ENCODE results near the gene NT5DC3. TPM values are rescaled to one million over a fixed set of nuclear protein-coding genes. Genes with fewer than 3 reads are reported as not detected.
A peak's percentile ranks its signal among the peaks of the same experiment; 100 is the strongest.

Gene NT5DC3
- total RNA-seq, 3 donors from 2014 or later: 3.8 to 19.9 (median 12.5) TPM

GRCh38 chr12:103879048-103879692, 38.1 kb upstream of the NT5DC3 start:
- intact Hi-C loops (cut with DNase I; ENCODE audit: low total_unique reads): no loop called here
- TF ChIP-seq CTCF (IDR thresholded peaks at IDR 0.05) (no peak), POLR2A (IDR thresholded peaks at IDR 0.05) (no peak), POLR2AphosphoS5 (IDR thresholded peaks at IDR 0.05) (no peak)
- H3K27ac ChIP-seq: no peak overlapping the region
- H3K36me3 ChIP-seq: no peaks in the 10 kb centered on the region
- H3K27me3 ChIP-seq: no peaks in the 10 kb centered on the region
- H3K4me3 ChIP-seq: no peak overlapping the region
- no peak for DNase-seq (ENCODE audit: low spot score in 2 of 2)
- no peaks in the 10 kb centered on the region for H3K4me1 ChIP-seq
- H3K9me3 ChIP-seq: no peaks in the 10 kb centered on the region

- intact Hi-C loops (cut with DNase I; ENCODE audit: low total_unique reads): loop anchor here (2.0 kb wide), 1 partner anchor 43 kb away; no protein-coding TSS in a partner anchor
- Histone ChIP-seq H3K27me3 (no peaks in the 10 kb centered on the region), H3K27ac (no peak overlapping the region), H3K4me3 (no peak overlapping the region), H3K36me3 (no peaks in the 10 kb centered on the region), H3K4me1 (no peaks in the 10 kb centered on the region), H3K9me3 (no peaks in the 10 kb centered on the region)
- TF ChIP-seq POLR2A (IDR thresholded peaks at IDR 0.05) (no peak), CTCF (IDR thresholded peaks at IDR 0.05) (peak; percentile 60 to 67 (median 66))
- DNase-seq (ENCODE audit: low spot score in 2 of 2): peak in 1 of 2 donors; percentile 53
These were observed 37.0 kb upstream of the NT5DC3 start for GRCh38 chr12:103877934-103878510.

- Histone ChIP-seq H3K4me1 (no peaks in the 10 kb centered on the region), H3K27ac (no peak overlapping the region), H3K9me3 (no peaks in the 10 kb centered on the region), H3K27me3 (no peaks in the 10 kb centered on the region), H3K4me3 (no peak overlapping the region), H3K36me3 (no peaks in the 10 kb centered on the region)
- DNase-seq (ENCODE audit: low spot score in 2 of 2): no peak
- TF ChIP-seq POLR2A (IDR thresholded peaks at IDR 0.05) (no peak), CTCF (IDR thresholded peaks at IDR 0.05) (no peak), POLR2AphosphoS5 (IDR thresholded peaks at IDR 0.05) (no peak)
- intact Hi-C loops (cut with DNase I; ENCODE audit: low total_unique reads): loop anchor here (2.0 kb wide), 1 partner anchor 44 kb away; no protein-coding TSS in a partner anchor
These were observed 36.3 kb upstream of the NT5DC3 start for GRCh38 chr12:103877288-103877687.

- Histone ChIP-seq H3K9me3 (no peaks in the 10 kb centered on the region), H3K27me3 (no peaks in the 10 kb centered on the region), H3K36me3 (no peaks in the 10 kb centered on the region), H3K4me1 (no peaks in the 10 kb centered on the region), H3K27ac (no peak overlapping the region), H3K4me3 (no peak overlapping the region)
- intact Hi-C loops (cut with DNase I; ENCODE audit: low total_unique reads): loop anchor here (2.0 kb wide), 1 partner anchor 45 kb away; no protein-coding TSS in a partner anchor
- DNase-seq (ENCODE audit: low spot score in 2 of 2): no peak
- TF ChIP-seq CTCF (IDR thresholded peaks at IDR 0.05) (no peak), POLR2AphosphoS5 (IDR thresholded peaks at IDR 0.05) (no peak), POLR2A (IDR thresholded peaks at IDR 0.05) (no peak)
These were observed 34.6 kb upstream of the NT5DC3 start for GRCh38 chr12:103875666-103876065.

GRCh38 chr12:103868215-103868614, 27.2 kb upstream of the NT5DC3 start:
- no peak overlapping the region for H3K4me3 ChIP-seq
- intact Hi-C loops (cut with DNase I; ENCODE audit: low total_unique reads): no loop called here
- no peaks in the 10 kb centered on the region for H3K9me3 ChIP-seq
- no peaks in the 10 kb centered on the region for H3K4me1 ChIP-seq
- DNase-seq (ENCODE audit: low spot score in 2 of 2): no peak
- H3K36me3 ChIP-seq: no peaks in the 10 kb centered on the region
- no peaks in the 10 kb centered on the region for H3K27me3 ChIP-seq
- H3K27ac ChIP-seq: no peak overlapping the region
- TF ChIP-seq POLR2A (IDR thresholded peaks at IDR 0.05): no peak
- no peak for TF ChIP-seq POLR2AphosphoS5 (IDR thresholded peaks at IDR 0.05)
- TF ChIP-seq CTCF (IDR thresholded peaks at IDR 0.05): no peak

Data from breast epithelium (tissue), 4 donors.